ENCODE results near the gene VASN.
"Not testable (repeated sequence)": the region's sequence is repeated elsewhere in the genome, so short reads cannot be mapped to it uniquely, and the experiment has no call there.

Gene VASN

DNA sequence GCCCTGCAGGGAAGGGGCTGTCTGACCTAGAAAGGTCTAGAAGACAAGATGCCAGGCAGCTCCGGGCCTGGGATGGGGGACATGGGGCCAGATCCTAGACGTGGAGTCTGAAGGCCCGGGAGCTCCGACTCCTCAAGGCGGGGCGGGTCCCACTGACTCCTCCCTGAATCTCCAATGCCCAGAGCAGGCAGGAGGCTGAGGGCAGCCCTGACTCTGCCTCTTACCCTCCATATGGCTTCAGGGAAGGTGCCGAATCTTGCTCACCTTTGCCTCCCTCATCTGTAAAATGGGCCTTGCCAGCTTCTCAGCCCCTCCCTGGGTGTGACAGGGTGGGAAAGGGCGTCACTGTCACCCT, 14.8 kb downstream of the VASN start:
- no peak for DNase-seq

DNA sequence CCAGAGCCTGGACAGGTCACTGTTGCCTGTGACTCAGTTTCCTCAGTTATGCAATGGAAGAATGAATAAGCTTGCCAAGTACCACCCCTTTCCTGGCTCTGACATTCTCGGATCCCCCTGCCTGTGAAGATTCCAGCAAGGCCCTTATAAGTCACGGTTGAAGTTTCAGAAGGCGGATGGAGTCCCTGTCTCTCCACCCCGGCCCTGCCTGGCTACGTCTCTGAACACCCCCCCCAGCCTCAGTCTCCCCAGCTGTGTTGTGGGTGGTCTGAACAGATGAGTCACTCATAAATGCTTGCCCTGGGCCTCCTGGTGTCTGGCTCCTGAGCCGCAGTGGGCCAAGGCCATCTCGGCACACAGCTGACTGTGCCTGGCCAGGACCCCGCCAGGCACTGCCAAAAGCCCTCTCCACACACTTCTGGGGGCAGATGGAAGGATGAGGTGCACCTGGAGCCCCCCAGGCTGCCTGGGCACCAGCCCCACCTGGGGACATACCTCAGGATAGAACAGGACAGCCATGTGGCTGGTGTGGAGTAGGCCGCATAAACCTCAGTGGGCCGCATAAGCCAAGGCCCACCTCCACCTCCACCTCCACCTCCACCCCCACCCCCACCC, 15.4 kb downstream of the VASN start:
- DNase-seq = no peak

DNA sequence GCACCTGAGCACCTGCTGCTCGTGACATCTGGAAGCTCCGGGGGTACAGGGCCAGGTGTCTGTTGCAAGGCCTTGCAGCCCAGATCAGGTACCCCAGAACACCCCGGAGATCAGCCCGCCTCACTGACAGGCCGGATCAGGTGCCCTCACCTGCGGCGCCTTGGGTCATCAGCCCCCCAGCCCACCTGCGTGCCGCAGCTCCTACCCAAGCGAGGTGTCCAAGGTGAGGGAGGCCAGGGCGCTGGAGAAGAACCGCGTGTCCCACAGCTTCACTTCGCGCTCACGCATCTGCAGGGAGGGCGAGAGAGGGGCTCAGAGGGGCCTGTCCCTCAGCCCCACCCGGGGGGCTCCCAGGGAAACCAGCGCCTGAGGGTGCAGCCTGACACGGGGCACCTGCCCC, 16.1 kb downstream of the VASN start:
- no peak for DNase-seq

DNA sequence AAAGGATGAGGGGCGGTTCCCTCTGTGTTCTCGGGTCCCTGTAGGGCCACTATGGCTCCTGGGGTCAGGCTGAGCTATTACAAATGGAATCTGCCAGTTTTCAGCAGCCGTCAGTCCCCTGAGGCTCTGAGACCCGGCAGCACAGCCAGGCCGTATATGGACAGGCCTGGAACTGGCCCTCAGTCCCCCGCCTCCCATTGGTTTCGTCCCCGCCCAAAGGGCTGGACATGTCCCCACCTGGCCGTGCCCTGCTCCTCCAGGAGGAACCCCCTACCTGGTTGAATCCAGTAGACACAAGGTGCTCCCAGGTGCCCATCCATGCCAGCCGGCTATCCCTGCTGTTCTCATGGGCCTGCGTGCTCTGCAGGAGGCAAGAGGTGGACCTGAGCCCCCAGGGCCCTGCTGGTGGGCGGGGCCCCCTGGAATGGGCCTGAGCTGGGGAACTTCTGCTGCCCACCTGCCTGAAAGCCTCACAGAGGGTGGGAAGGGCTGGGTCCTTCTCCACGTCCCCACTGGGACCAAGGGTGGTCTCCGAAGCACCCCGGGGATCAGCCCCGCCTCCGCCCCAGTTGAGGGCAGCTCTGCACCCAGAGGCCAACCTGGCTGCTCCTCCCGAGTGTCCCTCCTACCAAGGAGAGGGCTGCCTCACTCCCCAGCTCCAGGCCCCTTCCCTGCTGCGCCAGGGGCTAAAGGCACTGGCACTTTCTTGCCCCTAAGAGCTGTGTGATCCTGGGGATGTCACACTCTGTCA, 16.8 kb downstream of the VASN start:
- no peak for DNase-seq

DNA sequence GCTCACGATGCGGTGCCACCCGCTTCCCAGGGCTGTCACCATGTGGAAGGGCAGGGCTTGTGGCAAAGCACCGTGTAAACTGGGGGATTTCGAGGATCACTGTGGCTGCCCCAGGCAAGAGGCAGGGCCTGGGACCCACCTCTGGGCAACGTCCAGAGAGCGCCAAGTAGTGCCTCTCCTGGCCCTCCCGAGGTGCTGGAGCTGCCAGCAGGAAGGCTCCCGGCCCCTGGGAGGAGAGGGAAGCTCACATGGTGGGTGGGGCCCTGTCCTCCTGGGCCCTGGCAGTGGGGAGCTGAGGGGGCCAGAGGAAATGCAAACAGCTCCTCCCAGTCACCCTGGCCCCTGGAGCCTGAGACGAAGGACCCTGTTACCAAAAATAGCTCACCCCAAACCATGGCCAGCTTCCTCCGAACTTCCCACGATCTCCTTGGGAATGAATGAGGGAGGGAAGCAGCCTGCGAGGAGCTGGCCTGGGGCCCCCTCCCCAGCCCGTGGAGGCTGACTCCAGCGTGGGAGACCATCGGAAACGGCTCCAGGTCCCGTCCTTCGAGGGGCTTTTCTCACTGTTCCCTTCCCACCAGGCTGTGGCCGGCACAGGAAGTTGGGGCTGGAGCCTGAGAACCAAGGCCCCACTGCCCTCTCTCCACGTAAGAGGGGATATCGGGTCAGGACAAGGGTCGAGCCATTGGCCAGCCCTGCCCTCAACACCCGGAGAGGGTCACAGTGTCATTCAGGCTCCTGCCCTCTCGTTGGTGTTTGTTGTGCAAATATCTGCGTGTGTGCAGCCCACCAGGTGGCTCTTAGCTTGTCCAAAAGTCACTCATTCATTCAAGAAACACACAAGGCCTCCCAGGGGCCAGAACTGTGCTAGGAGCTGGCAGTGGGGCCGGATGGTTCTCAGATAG, 17.7 kb downstream of the VASN start:
- no peak for DNase-seq

DNA sequence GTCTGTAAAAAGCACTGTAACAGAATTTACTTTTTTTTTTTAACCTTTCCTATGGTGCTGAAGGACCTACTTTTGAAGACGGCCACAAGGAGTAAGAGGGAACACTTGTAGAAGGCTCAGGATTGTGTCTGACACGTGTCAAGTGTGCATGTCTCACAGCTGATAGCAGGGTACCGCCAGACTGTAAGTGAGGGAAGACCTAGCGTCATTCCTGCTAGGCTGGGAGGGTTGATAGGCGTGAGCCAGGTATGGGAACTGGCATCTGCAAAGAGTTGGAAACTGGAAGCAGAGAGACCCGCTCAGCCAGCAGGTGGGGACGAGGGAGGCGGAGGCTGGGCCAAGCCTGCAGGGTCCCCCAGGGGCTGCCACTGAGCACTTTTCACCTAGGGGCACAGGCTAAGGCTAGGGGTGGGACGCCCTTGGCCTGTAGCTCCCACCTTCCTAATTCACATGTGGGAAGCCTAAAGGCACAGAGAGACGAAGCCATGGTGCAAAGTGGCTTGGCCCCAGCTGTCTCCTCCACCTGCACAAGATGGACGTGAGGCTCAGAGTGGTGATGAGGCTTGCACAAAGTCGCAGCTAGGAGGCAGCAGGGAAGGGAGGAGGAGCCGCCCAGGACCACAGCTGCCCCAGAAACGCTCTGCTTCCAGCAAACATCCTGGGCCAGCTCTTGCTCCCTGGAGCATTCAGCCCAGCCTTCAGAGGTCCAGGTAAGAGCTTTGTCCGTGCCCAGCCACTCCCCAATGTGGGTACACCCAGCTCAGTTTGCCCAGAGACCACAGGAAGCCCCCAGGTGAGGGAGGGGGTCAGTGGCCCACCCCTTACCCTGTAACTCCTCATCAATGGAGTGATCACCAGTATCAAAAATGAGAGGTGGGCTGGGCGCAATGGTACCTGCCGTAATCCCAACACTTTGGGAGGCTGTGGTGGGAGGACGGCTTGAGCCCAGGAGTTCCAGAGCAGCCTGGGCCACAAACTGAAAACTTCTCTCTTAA, 18.9 kb downstream of the VASN start:
- DNase-seq = no peak

DNA sequence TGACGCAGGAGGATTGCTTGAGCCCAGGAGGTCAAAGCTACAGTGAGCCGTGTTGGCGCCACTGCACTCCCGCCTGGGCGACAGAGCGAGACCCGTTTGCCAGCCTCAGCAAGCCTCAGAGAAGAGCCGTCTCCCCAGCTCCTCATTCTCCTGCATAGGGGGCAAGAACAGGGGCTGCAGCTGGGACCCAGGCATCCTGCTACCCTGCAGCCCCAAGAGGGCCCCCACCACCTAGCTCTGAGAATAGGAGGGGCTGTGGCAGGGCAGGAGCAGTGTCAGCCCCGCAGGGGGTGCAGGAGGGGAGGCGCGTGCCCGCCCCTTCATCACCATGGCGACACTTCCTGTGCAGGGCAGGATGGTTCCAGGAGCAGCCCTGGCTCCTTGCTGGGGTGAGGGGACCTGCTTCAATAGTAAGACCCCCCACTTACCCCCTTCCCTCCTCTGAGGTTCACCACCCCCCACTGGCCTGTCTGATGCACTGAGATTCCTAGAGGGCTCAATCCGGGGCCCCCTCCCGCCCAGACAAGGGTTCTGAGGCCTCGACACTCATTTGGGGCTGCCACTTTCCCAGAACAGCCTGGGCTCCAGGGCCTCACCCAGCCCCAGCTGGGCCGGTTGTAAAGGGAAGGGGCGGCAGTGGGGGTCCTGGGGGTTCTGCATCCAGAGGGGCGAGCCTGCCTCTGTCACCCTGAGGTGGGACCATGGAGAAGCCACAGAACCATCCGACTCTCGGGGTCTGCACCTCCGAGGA, 20.2 kb downstream of the VASN start:
- no peak for DNase-seq

DNA sequence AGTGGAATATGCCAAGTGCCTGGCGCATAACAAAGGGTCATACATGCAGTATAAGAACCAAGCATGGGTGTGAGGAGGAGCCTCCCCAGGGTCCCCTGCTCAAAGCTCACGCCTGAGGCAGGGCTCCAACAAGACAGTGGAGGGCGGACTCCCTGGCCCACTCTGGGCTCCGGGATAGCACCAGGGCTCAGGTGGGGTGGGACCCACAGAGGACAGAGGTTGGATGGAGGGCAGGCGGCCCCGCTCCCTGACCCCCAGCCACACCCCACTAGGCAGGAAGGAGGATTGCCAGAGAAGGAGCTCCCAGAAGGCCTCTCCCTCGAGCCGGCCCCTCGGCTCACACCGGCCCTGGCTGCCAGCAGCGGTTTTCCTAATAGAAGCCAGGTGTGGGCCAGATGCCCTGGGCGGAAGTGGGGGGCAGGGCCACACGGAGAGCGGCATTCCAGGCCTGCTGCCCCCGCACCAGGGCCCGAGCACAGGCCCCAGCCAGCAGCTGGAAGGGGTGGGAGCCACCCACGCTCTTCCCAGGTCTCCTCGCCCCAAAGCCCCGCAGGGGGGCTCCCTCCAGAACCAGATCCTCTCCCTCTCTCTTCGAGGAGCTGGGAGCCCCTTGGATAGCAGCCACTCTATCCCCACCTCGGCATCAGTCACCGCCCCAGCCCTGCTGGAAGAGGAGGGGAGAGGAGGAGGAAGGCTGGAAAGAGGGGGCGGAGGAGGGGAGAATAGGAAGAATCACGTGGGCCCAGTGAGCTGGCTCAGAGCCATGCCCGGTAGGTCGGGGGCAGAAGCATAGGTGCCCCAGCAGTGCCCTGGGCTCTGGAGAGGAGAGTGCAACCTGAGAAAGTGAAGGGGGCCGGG, 21.0 kb downstream of the VASN start:
- DNase-seq = no peak

DNA sequence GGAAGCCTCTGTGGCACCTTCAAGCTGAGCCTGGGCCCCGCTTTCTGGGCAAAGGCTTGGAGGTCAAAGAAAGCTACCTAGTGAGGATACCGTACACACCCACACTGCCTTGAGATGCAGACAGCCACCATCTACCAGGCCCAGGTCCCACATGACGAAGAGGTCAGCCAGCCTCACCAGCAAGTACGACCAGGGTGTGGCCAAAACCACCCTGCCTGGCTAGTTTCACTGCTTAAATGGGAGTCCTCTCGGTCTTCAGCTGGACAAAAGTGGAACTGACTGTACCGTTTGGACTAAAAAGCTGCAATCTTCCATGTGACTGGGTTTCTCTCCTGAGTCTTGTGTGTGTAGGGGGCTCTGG, 21.6 kb downstream of the VASN start:
- DNase-seq = no peak

DNA sequence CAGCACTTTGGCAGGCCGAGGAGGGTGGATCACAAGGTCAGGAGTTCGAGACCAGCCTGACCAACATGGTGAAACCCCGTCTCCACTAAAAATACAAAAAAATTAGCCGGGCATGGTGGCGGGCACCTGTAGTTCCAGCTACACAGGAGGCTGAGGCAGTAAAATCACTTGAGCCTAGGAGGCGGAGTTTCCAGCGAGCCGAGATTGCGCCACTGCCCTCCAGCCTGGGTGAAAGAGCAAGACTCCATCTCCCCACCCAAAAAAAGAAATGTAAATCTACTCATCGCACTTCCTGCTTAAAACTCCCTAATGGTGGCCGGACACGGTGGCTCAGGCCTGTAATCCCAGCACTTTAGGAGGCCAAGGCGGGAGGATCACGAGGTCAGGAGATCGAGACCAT, 22.2 kb downstream of the VASN start:
- DNase-seq = not testable (repeated sequence)

DNA sequence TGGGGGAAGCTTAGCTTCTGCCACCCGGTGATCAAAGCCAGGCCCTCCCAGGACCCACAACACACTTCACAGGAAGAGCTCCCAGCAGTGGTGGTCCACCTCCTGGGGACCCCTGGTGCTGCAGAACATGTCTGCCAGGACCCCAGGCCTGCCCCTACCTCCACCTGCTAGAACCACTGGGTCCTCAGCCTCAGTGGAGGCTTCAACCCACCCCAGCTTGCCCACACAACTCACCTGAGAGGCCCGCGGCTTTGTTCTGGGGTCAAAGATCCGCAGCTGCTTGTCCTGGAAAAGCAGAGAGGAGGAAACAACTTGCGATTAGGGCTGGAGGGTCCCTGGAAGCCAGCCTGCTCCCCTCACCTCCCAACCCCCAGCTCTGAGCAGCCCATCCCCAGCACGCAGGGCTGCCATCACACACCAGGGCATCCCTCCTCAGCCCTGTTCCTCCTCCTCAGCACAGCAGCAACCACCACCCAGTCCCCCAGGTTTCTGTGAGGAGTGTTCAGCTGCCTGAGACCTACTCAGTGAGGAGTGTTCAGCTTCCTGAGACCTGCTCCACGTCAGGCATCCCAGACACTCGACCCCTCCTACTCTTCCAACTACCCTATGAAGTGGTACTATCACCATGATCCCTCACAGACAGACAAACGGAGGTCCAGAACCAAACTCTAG, 23.5 kb downstream of the VASN start:
- DNase-seq = no peak

DNA sequence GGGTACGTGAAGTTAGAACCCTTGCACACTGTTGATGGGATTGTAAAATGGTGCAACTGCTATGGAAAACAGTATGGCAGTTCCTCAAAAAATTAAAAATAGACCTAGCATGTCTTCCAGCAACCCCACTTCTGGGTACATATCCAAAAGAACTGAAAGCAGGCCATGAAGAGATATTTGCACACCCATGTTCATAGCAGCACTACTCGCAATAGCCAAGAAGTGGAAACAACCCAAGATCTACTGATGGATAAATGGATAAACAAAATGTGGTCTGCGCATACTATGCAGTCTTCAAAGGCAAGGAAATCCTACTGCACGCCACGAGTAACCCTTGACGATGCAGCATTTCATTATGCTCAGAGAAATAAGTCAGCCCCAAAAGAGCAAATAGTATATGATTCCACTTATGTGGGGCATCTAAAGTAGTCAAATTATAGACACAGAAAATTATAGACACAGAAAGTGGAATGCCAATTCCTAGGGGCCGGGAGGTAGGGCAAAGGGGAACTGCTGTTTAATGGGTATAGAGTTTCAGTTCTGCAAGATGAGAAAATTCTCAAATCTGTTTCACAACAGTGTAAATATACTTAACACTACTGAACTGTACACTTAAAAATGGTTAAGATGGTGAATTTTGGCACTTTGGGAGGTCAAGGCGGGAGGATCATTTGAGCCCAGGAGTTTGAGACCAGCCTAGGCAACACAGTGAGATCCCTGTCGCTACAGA, 27.5 kb downstream of the VASN start:
- DNase-seq = no peak

DNA sequence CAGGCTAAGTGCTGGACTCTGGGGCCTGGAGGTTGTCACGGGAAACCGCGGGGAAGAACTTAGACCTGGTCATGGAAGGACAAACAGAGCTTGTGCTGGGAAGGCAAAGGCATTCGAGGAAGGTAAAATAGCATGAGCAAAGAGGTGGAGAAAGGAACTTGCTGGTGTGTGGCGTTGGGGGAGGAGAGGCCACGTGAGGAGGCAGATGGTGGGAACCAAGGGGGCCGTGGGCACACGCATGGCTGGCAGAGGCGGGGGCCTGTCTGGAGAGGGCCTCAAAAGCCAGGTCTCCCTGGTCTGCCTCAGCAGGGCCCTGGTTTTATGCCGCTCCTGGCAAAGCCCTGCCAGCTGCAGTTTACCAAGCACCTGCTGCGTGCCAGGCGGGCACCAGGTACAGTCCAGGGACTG, 29.4 kb downstream of the VASN start:
- no peak for DNase-seq

DNA sequence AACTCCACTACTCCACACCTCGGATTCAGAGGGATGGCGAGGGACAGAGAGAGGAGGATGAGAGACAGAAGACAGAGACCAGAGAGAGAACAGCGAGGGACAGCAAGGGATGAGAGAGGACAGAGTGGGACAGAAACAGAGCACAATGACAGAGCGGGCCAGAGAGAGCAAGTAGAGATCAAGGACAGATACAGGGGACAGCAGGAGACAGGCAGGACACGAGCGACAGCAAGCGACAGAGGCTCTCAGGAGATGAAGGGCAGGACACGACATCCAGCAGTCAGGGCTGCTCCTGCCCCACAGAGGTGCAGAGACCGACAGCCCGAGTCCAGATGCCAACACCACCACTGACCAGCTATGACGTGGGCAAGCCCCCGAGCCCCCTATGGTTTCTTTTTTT, 29.9 kb downstream of the VASN start:
- no peak for DNase-seq

DNA sequence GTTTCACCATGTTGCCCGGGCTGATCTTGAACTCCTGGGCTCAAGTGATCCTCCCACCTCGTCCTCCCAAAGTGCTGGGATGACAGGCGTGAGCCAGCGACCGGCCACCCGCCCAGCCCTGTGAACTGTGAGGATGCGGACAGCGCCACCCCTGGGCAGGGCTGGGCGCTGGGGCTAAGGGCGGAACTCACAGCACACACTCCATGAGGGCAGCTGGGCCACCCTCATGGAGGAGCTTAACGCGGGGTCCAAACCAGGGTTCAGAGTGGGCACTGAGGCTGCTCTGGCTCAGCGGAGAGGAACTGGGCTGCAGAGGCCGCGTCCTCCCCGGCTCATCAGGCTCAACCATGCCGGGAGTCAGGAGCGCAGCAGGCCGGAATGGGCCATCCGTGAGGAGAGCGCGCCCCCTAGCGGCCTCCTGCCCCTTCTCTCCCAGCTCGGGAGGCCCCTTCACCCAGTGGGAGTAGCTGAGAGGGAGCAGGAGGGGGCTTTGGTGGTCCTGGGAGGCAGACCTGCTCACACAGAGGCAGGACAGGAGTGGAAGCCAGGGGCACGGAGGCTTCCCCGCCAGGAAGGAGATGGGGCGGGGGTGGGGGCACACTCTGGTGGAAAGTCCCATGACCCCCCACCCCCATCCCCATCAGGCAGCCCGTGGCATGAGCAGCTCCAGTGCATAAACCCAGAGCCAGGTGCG, 30.9 kb downstream of the VASN start:
- DNase-seq = peak; percentile 56

DNA sequence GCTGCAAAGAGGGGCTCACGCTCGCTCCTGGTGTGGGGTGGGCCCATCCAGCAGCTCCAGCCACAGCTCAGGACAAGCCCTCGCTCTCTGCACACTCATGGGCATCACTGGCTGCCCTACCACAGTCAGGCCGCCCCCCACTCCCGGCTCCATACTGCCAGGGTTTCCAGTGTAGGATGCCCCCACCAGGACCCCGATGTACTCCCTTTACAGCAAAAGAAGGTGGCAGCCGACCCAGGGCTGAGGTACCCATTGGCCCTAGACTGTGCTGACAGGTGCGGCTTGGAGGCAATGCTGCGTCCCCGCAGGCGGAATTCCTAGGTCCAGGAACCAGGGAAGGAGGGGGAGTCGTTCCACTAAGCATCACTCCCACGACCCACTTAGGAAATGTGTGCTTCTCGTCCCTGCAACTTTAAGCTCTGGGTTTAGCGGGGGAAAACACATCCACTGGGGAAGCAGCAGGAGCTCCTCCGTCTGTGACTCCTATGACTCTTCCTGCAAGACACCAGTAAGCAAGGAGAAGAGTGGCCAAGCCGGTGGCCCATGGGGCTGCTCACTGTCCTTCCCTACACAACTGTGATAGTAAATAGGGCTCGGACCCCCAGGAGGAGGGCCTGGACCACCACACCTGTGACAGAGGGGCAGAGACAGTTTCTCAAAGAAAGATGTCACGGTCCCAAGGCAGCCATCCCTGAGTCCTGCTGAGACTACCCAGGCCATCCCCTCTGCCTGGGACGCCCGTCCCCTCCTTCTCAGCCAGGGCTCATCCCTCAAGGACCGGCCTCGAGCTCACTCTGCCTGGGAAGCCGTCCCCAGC, 31.7 kb downstream of the VASN start:
- DNase-seq = no peak

DNA sequence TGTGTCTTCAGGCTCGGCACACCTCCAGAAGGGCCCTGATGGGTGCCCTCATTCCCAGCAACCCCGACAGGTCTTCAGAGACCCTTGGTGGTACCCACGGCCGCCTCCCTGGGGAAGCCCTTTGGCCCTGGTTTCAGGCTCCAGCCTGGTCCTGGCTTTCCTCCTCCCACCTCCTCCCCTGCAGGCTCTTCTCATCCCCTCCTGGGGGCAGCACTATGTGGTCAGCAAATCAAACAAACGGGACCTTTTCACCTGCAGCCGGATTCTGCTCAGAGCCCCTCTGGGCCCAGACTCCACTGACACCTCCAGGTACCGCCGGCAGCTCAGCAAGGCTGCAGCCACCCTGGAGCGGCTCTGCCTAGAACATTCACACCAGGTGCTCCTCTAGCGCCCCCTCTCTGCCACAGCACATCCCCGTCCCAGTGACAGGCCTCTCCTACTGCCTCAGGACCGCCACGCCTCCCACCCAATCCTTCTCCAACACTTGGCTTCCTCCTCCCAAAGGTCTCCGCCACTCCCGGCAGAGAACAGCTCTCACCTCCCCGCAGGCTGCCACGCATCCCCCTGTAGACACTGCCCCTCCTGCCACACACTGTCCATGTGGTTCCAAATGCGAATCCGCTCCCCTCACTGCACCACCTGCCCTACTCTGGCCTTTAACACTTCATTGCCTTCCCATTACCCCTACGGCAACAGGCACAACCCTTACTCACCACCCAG, 32.8 kb downstream of the VASN start:
- DNase-seq = no peak

All from CD4-positive, alpha-beta T cell treated with Interleukin-15 for 1 hour (primary cell).